ENCODE data around the gene NFYC. TPM values are rescaled to one million over a fixed set of nuclear protein-coding genes. Genes with fewer than 3 reads are reported as not detected.

The NFYC gene
- total RNA-seq, 1 experiment from 2014 or later, result 46.5 TPM

- Mint-ChIP-seq H3K4me1 (peaks cover 10% of the 10 kb centered on the region), H3K27ac (no peak overlapping the region), H3K4me3 (no peak overlapping the region), H3K9me3 (no peaks in the 10 kb centered on the region), H3K27me3 (ENCODE audit: low read depth) (no peaks in the 10 kb centered on the region), H3K36me3 (no peaks in the 10 kb centered on the region)
- ChIA-PET CTCF (interaction anchor here (0.7 to 1.2 kb wide), 5 partner anchors 9 to 34 kb away, joined by 3 to 5 read pairs (median 3); partner anchors contain the start of gene NFYC), POLR2A (interaction anchor here (1.1 kb wide), 1 partner anchor 34 kb away, joined by 4 read pairs; the partner anchor contains the start of gene NFYC)
- DNase-seq (ENCODE audit: low spot score) (no peak), ATAC-seq (no peak)
- TF ChIP-seq GTF2I (CRISPR knock-in tag; conservative IDR thresholded peaks at IDR 0.05) (no peak), NR3C1 (CRISPR knock-in tag; conservative IDR thresholded peaks at IDR 0.05; ENCODE audit: low read depth) (no peak), FOXJ3 (CRISPR knock-in tag; IDR thresholded peaks at IDR 0.05; ENCODE audit: borderline replicate concordance) (no peak), E2F4 (CRISPR knock-in tag; IDR thresholded peaks at IDR 0.05; ENCODE audit: borderline replicate concordance, low read depth) (no peak), ZNF219 (CRISPR knock-in tag; IDR thresholded peaks at IDR 0.05; ENCODE audit: borderline replicate concordance) (no peak), ZNF512 (CRISPR knock-in tag; IDR thresholded peaks at IDR 0.05; ENCODE audit: borderline replicate concordance) (no peak), ATF1 (CRISPR knock-in tag; IDR thresholded peaks at IDR 0.05) (no peak), MXD4 (CRISPR knock-in tag; IDR thresholded peaks at IDR 0.05; ENCODE audit: borderline replicate concordance) (no peak), SOX15 (CRISPR knock-in tag; IDR thresholded peaks at IDR 0.05) (no peak), FOXP4 (CRISPR knock-in tag; IDR thresholded peaks at IDR 0.05) (no peak), OVOL2 (CRISPR knock-in tag; IDR thresholded peaks at IDR 0.05; ENCODE audit: borderline replicate concordance) (no peak), ZBTB43 (CRISPR knock-in tag; IDR thresholded peaks at IDR 0.05) (no peak), E2F5 (CRISPR knock-in tag; IDR thresholded peaks at IDR 0.05) (no peak), ZNF396 (CRISPR knock-in tag; IDR thresholded peaks at IDR 0.05; ENCODE audit: borderline replicate concordance) (no peak), MYBL2 (CRISPR knock-in tag; IDR thresholded peaks at IDR 0.05) (no peak)
- TF ChIP-seq, protein P1, sequence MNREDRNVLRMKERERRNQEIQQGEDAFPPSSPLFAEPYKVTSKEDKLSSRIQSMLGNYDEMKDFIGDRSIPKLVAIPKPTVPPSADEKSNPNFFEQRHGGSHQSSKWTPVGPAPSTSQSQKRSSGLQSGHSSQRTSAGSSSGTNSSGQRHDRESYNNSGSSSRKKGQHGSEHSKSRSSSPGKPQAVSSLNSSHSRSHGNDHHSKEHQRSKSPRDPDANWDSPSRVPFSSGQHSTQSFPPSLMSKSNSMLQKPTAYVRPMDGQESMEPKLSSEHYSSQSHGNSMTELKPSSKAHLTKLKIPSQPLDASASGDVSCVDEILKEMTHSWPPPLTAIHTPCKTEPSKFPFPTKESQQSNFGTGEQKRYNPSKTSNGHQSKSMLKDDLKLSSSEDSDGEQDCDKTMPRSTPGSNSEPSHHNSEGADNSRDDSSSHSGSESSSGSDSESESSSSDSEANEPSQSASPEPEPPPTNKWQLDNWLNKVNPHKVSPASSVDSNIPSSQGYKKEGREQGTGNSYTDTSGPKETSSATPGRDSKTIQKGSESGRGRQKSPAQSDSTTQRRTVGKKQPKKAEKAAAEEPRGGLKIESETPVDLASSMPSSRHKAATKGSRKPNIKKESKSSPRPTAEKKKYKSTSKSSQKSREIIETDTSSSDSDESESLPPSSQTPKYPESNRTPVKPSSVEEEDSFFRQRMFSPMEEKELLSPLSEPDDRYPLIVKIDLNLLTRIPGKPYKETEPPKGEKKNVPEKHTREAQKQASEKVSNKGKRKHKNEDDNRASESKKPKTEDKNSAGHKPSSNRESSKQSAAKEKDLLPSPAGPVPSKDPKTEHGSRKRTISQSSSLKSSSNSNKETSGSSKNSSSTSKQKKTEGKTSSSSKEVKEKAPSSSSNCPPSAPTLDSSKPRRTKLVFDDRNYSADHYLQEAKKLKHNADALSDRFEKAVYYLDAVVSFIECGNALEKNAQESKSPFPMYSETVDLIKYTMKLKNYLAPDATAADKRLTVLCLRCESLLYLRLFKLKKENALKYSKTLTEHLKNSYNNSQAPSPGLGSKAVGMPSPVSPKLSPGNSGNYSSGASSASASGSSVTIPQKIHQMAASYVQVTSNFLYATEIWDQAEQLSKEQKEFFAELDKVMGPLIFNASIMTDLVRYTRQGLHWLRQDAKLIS (CRISPR knock-in tag; IDR thresholded peaks at IDR 0.05; ENCODE audit: borderline replicate concordance), result no peak
- TF ChIP-seq, protein P2, sequence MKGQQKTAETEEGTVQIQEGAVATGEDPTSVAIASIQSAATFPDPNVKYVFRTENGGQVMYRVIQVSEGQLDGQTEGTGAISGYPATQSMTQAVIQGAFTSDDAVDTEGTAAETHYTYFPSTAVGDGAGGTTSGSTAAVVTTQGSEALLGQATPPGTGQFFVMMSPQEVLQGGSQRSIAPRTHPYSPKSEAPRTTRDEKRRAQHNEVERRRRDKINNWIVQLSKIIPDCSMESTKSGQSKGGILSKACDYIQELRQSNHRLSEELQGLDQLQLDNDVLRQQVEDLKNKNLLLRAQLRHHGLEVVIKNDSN (CRISPR knock-in tag; IDR thresholded peaks at IDR 0.05), result no peak
- TF ChIP-seq, protein P3, sequence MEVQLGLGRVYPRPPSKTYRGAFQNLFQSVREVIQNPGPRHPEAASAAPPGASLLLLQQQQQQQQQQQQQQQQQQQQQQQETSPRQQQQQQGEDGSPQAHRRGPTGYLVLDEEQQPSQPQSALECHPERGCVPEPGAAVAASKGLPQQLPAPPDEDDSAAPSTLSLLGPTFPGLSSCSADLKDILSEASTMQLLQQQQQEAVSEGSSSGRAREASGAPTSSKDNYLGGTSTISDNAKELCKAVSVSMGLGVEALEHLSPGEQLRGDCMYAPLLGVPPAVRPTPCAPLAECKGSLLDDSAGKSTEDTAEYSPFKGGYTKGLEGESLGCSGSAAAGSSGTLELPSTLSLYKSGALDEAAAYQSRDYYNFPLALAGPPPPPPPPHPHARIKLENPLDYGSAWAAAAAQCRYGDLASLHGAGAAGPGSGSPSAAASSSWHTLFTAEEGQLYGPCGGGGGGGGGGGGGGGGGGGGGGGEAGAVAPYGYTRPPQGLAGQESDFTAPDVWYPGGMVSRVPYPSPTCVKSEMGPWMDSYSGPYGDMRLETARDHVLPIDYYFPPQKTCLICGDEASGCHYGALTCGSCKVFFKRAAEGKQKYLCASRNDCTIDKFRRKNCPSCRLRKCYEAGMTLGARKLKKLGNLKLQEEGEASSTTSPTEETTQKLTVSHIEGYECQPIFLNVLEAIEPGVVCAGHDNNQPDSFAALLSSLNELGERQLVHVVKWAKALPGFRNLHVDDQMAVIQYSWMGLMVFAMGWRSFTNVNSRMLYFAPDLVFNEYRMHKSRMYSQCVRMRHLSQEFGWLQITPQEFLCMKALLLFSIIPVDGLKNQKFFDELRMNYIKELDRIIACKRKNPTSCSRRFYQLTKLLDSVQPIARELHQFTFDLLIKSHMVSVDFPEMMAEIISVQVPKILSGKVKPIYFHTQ (CRISPR knock-in tag; IDR thresholded peaks at IDR 0.05), result no peak
Observed at GRCh38 chr1:40657046-40657445, 34.5 kb upstream of the NFYC start.
